ENCODE results near the gene RFC3.
A peak's percentile ranks its signal among the peaks of the same experiment; 100 is the strongest.

RFC3 gene

GRCh38 chr13:33875618-33876401 is 57.9 kb downstream of the RFC3 start:
- Histone ChIP-seq H3K36me3 (ENCODE audit: control insufficient read depth in 2 of 2, insufficient read depth in 1 of 2, low read length in 2 of 2) (no peaks in the 10 kb centered on the region), H3K4me1 (ENCODE audit: control insufficient read depth, insufficient read depth, low read length) (no peaks in the 10 kb centered on the region), H3K9me3 (ENCODE audit: control insufficient read depth, insufficient read depth, low read depth, low read length) (no peaks in the 10 kb centered on the region), H3K27ac (ENCODE audit: extremely low read depth, low read depth, low read length) (no peak overlapping the region), H3K4me3 (ENCODE audit: low read depth, low read length) (no peak overlapping the region)
- no peak for TF ChIP-seq GLIS2 (tag by site-specific recombination; IDR thresholded peaks at IDR 0.05)
- no peak for TF ChIP-seq YY1 (tag by site-specific recombination; IDR thresholded peaks at IDR 0.05)
- TF ChIP-seq ZNF791 (tag by site-specific recombination; IDR thresholded peaks at IDR 0.05) = no peak
- TF ChIP-seq KLF16 (tag by site-specific recombination; IDR thresholded peaks at IDR 0.05) = no peak
- no peak for TF ChIP-seq ZNF707 (tag by site-specific recombination; IDR thresholded peaks at IDR 0.05)
- TF ChIP-seq ZFP69B (tag by site-specific recombination; IDR thresholded peaks at IDR 0.05) = no peak
- no peak for TF ChIP-seq ZNF837 (tag by site-specific recombination; IDR thresholded peaks at IDR 0.05)
- no peak for TF ChIP-seq HOXC10 (CRISPR knock-in tag; IDR thresholded peaks at IDR 0.05)
- TF ChIP-seq ZNF513 (tag by site-specific recombination; IDR thresholded peaks at IDR 0.05) = no peak
- TF ChIP-seq GLIS1 (tag by site-specific recombination; IDR thresholded peaks at IDR 0.05) = no peak
- no peak for TF ChIP-seq ZNF23 (tag by site-specific recombination; IDR thresholded peaks at IDR 0.05; ENCODE audit: borderline replicate concordance)
- no peak for TF ChIP-seq ZNF830 (tag by site-specific recombination; IDR thresholded peaks at IDR 0.05; ENCODE audit: low read depth)
- TF ChIP-seq INSM2 (tag by site-specific recombination; IDR thresholded peaks at IDR 0.05) = no peak
- TF ChIP-seq ZNF239 (tag by site-specific recombination; IDR thresholded peaks at IDR 0.05) = no peak
- TF ChIP-seq ZNF112 (tag by site-specific recombination; IDR thresholded peaks at IDR 0.05) = no peak
- TF ChIP-seq ZNF433 (tag by site-specific recombination; IDR thresholded peaks at IDR 0.05; ENCODE audit: low read depth) = no peak
- no peak for TF ChIP-seq SCRT1 (tag by site-specific recombination; IDR thresholded peaks at IDR 0.05; ENCODE audit: borderline replicate concordance)
- no peak for TF ChIP-seq ZNF473 (tag by site-specific recombination; IDR thresholded peaks at IDR 0.05)
- TF ChIP-seq ZBTB17 (tag by site-specific recombination; IDR thresholded peaks at IDR 0.05) = no peak
- POLR2A ChIA-PET = no interaction called here
- CTCF ChIA-PET = interaction anchor here (0.6 to 0.7 kb wide), 2 partner anchors 614 to 1364 kb away, joined by 3 read pairs; no protein-coding TSS in a partner anchor

GRCh38 chr13:33876716-33877394 is 58.9 kb downstream of the RFC3 start:
- ChIA-PET CTCF (interaction anchor here (0.6 kb wide), 1 partner anchor 730 kb away, joined by 4 read pairs; no protein-coding TSS in a partner anchor), POLR2A (no interaction called here)
- TF ChIP-seq ZNF768 (tag by site-specific recombination; IDR thresholded peaks at IDR 0.05) (peak; percentile 81), GLI4 (tag by site-specific recombination; IDR thresholded peaks at IDR 0.05) (no peak)
- H3K4me1 ChIP-seq (ENCODE audit: control insufficient read depth, insufficient read depth, low read length) = no peaks in the 10 kb centered on the region
- H3K27ac ChIP-seq (ENCODE audit: extremely low read depth, low read depth, low read length) = no peak overlapping the region
- H3K36me3 ChIP-seq (ENCODE audit: control insufficient read depth in 2 of 2, insufficient read depth in 1 of 2, low read length in 2 of 2) = no peaks in the 10 kb centered on the region
- H3K9me3 ChIP-seq (ENCODE audit: control insufficient read depth, insufficient read depth, low read depth, low read length) = no peaks in the 10 kb centered on the region
- H3K4me3 ChIP-seq (ENCODE audit: low read depth, low read length) = no peak overlapping the region

All from HEK293 (cell line).